Activated CD8-positive, alpha-beta memory T cell treated with anti-CD3 and anti-CD28 coated beads, Interleukin-2, amount 10 ng/mL, durations not matched to agents 7 days and 5 days (primary cell): Measurements from ENCODE around the gene TNS1. TPM values are rescaled to one million over a fixed set of nuclear protein-coding genes. Genes with fewer than 3 reads are reported as not detected.

Experiments
- ATAC-seq: fragments of 150-1000 bp; cut with Tn5 transposase; one replicate; pipeline ENCODE4 v1.10.0; 2021; ENCODE audit warnings: moderate library complexity
- CTCF ChIA-PET: fragments of 350-600 bp; sonication (Branson Sonifier 250); formaldehyde crosslinking; loops from one replicate; lab custom pipeline; 2021; ENCODE audit warnings: antibody characterized with exemption; lab: Charles Lee
- DNase-seq: peaks from one replicate; pipeline ENCODE4 v3.0.0-alpha.2; 2020
- H3K27ac Mint-ChIP-seq: one replicate; pipeline ENCODE4 v1.8.0; 2021; ENCODE audit warnings: mild to moderate bottlenecking, mixed read lengths
- H3K27me3 Mint-ChIP-seq: one replicate; pipeline ENCODE4 v1.8.0; 2021; ENCODE audit warnings: mixed read lengths
- H3K36me3 Mint-ChIP-seq: one replicate; pipeline ENCODE4 v1.8.0; 2021; ENCODE audit warnings: mild to moderate bottlenecking, mixed read lengths
- H3K4me1 Mint-ChIP-seq: one replicate; pipeline ENCODE4 v1.8.0; 2021; ENCODE audit warnings: mixed read lengths
- H3K4me3 Mint-ChIP-seq: one replicate; pipeline ENCODE4 v1.8.0; 2021; ENCODE audit warnings: mild to moderate bottlenecking, moderate library complexity, mixed read lengths
- H3K9me3 Mint-ChIP-seq: one replicate; pipeline ENCODE4 v1.8.0; 2022; ENCODE audit warnings: low read depth, mixed read lengths
- total RNA-seq, 2 experiments: library from RNA; stranded (reverse); gene quantifications; one replicate each; pipeline ENCODE4 v1.2.3, GENCODE V29; 2021

TNS1 gene
- total RNA-seq, 2 experiments from 2014 or later, result 1.4 to 4.4 TPM

DNA sequence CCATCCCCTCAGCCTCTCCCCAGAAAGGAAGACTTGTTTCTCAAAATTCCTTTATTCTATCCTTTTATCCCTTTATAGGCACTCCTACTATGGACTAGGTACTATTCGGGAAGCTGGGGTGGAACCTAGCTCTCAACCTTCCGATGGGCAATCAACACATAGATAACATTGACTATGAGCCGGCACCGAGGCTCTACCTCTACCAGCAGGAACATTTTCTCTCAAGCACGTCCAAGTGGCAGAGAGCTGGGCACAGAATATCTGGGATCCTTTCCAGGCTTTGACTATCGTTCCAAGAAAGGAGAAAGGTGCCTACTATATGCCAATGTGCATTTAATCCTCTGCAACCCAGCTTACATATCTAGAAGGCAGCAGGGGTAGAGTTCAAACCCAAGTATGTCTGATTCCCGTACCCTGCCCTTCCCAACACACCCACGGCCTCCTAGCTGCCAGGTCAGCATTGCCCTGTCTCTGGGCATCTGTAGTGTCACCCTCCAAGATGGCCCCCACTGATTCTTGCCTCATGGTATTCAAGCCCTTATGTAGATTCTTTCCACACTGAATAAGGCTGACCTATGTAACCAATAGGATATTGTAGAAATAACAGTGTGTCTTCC, 28.3 kb downstream of the TNS1 start:
- no peaks in the 10 kb centered on the region for H3K4me1 Mint-ChIP-seq
- no peak for ATAC-seq
- H3K9me3 Mint-ChIP-seq, result no peaks in the 10 kb centered on the region
- H3K27ac Mint-ChIP-seq, result no peak overlapping the region
- no peak overlapping the region for H3K4me3 Mint-ChIP-seq
- no peak for DNase-seq
- peaks cover 22% of the 10 kb centered on the region for H3K27me3 Mint-ChIP-seq
- CTCF ChIA-PET, result interaction anchor here (1.3 kb wide), 1 partner anchor 185 kb away, joined by 3 read pairs; no protein-coding TSS in a partner anchor
- H3K36me3 Mint-ChIP-seq, result no peaks in the 10 kb centered on the region

DNA sequence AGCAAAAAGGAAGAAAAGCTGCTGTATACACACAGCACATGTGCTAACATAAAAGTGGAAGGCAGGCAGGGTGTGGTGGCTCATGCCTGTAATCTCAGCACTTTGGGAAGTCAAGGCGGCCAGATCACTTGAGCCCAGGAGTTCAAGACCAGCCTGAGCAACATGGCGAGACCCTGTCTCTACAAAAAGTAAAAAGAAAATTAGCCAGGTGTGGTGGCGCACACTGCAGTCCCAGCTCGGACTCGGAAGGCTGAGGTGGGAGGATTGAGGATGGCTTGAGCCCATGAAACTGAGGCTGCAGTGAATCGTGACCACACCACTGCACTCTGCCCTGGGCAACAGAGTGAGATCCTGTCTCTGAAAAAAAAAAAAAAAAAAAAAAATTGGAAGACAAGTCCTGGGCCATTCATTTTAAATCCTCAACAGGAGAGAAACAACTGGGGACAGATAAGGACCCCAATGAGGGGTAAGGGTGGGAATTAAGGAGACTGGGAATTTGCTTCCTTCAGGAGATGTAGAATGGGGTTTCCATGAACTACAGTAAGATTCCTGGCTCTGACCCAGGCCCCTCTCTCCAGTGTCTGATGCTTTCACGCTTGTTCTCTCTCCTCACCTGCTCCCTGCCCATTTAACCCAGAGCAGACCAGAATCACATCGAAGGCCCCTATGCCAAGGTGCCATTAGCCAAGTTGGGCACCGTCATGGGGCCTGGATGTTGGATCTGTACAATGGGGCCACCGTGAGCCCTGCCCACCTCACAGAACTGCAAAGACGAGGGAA, 29.6 kb downstream of the TNS1 start:
- H3K27ac Mint-ChIP-seq, result no peak overlapping the region
- no peaks in the 10 kb centered on the region for H3K9me3 Mint-ChIP-seq
- H3K4me3 Mint-ChIP-seq, result no peak overlapping the region
- no peaks in the 10 kb centered on the region for H3K36me3 Mint-ChIP-seq
- DNase-seq, result no peak
- H3K4me1 Mint-ChIP-seq, result no peaks in the 10 kb centered on the region
- ATAC-seq, result no peak
- H3K27me3 Mint-ChIP-seq, result peaks cover 22% of the 10 kb centered on the region
- CTCF ChIA-PET, result interaction anchor here (1.3 kb wide), 1 partner anchor 21 kb away, joined by 4 read pairs; no protein-coding TSS in a partner anchor

DNA sequence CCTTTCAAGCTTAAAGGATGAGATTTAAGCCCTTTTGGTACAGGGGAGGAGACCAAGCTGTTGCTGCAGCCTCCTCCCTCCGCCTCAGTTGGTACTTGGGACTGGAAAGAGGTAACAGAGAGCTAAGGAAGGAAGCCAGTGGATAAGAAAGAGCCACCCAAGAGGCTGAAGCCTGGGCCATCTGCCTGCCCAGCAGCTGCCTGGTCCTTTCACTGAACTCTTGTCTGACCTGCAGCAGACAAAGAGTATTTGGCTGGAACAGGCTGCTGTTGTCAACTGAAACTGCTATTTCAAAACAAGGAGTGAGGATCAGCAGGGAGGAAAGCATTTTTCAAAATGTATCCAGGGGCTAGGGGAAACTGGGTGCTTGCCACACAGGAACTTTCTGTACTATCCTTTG, 30.3 kb downstream of the TNS1 start:
- H3K27me3 Mint-ChIP-seq, result peaks cover 28% of the 10 kb centered on the region
- CTCF ChIA-PET, result interaction anchor here (1.3 kb wide), 1 partner anchor 22 kb away, joined by 4 read pairs; no protein-coding TSS in a partner anchor
- ATAC-seq, result no peak
- no peak overlapping the region for H3K4me3 Mint-ChIP-seq
- DNase-seq, result no peak
- no peaks in the 10 kb centered on the region for H3K36me3 Mint-ChIP-seq
- H3K9me3 Mint-ChIP-seq, result no peaks in the 10 kb centered on the region
- no peak overlapping the region for H3K27ac Mint-ChIP-seq
- no peaks in the 10 kb centered on the region for H3K4me1 Mint-ChIP-seq

DNA sequence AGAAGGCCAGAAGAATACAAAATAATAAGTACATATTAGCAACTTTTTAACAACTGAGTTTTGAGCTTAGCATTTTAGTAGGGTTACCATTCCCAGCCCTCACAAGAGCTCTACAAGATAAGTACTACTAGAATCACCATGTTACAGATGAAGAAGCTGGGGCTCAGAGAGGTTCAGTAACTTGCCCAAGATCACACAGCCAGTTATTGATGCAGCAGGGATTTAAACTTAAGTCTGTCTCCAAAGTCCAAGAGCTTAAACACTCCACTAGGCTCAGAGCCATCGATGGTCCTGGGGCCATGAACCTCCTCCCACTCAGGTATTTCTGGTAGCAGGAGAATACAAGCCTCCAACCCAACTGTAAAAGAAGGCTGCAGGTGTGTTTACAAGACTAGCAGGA, 30.8 kb downstream of the TNS1 start:
- DNase-seq (no peak), ATAC-seq (no peak)
- CTCF ChIA-PET, result interaction anchor here (1.3 kb wide), 1 partner anchor 22 kb away, joined by 4 read pairs; no protein-coding TSS in a partner anchor
- Mint-ChIP-seq H3K4me1 (no peaks in the 10 kb centered on the region), H3K36me3 (no peaks in the 10 kb centered on the region), H3K27ac (no peak overlapping the region), H3K27me3 (peaks cover 28% of the 10 kb centered on the region), H3K4me3 (no peak overlapping the region), H3K9me3 (no peaks in the 10 kb centered on the region)

DNA sequence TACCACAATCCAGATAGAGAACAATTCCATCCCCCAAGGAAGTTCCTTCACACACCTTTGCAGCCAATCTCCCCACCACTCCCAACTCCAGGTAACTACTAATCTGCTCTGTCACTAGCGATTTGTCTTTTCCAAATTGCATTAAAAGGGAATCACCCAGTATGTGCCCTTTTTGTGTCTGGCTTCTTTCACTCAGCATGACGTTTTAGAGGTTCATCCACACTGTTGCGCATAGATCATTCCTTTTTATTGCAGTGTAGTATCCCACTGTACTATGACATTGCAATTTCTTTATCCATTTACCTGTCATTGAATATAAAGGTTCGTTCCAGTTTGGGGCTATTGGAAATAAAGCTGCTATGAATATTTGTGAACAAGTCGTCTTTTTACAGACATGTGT, 31.6 kb downstream of the TNS1 start:
- peaks cover 31% of the 10 kb centered on the region for H3K27me3 Mint-ChIP-seq
- H3K9me3 Mint-ChIP-seq, result no peaks in the 10 kb centered on the region
- CTCF ChIA-PET, result no interaction called here
- DNase-seq (no peak), ATAC-seq (no peak)
- no peaks in the 10 kb centered on the region for H3K36me3 Mint-ChIP-seq
- no peak overlapping the region for H3K27ac Mint-ChIP-seq
- no peaks in the 10 kb centered on the region for H3K4me1 Mint-ChIP-seq
- no peak overlapping the region for H3K4me3 Mint-ChIP-seq

DNA sequence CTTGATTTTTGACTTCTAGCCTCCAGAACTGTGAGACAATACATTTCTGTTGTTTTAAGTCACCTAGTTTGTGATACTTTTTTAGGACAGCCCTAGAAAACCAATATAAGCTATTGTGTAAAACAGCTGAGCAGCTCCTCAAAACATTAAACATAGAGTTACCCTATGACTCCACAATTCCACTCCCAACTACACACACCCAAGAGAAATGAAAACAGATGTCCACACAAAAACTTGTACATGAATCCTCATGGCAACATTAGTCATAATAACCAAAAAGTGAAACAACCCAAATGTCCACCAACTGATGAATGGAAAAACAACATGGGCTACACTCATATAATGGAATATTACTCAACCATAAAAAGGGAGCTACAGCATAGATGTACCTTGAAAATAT, 32.6 kb downstream of the TNS1 start:
- no peak overlapping the region for H3K4me3 Mint-ChIP-seq
- H3K9me3 Mint-ChIP-seq, result no peaks in the 10 kb centered on the region
- H3K36me3 Mint-ChIP-seq, result no peaks in the 10 kb centered on the region
- H3K27me3 Mint-ChIP-seq, result peaks cover 31% of the 10 kb centered on the region
- CTCF ChIA-PET, result interaction anchor here (1.7 kb wide), 1 partner anchor 185 kb away, joined by 4 read pairs; no protein-coding TSS in a partner anchor
- no peak for DNase-seq
- no peak for ATAC-seq
- H3K4me1 Mint-ChIP-seq, result no peaks in the 10 kb centered on the region
- H3K27ac Mint-ChIP-seq, result no peak overlapping the region

DNA sequence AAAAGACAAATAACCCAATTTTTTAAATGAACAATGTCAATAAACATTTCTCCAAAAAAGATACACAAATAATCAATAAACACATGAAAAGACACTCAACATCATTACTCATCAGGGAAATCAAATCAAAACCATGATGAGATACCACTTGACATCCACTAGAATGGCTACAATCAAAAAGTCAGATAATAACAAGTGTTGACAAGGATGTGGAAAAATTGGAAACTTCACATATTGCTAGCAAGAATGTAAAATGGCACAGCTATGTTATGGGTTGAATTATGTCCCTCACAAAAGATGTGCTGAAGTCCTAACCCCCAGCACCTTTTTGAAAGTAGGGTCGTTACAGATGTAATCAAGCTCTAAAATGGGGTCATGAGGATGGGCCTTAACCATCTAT, 33.2 kb downstream of the TNS1 start:
- Mint-ChIP-seq H3K27me3 (peaks cover 31% of the 10 kb centered on the region), H3K9me3 (no peaks in the 10 kb centered on the region), H3K4me3 (no peak overlapping the region), H3K36me3 (no peaks in the 10 kb centered on the region), H3K27ac (no peak overlapping the region), H3K4me1 (no peaks in the 10 kb centered on the region)
- CTCF ChIA-PET, result interaction anchor here (1.7 kb wide), 1 partner anchor 184 kb away, joined by 4 read pairs; no protein-coding TSS in a partner anchor
- DNase-seq, result no peak
- no peak for ATAC-seq

DNA sequence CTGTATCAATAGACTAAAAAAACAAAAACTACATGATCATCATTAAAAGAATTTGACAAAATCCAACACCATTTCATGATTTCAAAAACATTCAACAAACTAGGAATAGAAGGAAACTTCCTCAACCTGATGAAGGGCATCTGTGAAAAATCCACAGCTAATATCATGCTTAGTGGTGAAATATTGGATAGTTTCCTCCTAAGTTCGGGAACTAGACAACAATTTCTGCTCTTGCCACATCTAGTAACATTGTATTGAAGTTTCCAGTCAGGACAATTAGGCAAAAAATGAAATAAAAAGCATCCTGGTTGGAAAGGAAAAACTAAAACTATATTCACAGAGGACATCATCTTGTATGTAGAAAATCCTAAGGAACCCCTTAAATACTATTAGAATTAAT, 34.8 kb downstream of the TNS1 start:
- H3K27me3 Mint-ChIP-seq, result peaks cover 34% of the 10 kb centered on the region
- no peak overlapping the region for H3K4me3 Mint-ChIP-seq
- no peaks in the 10 kb centered on the region for H3K4me1 Mint-ChIP-seq
- no peaks in the 10 kb centered on the region for H3K36me3 Mint-ChIP-seq
- no peak overlapping the region for H3K27ac Mint-ChIP-seq
- no peaks in the 10 kb centered on the region for H3K9me3 Mint-ChIP-seq
- CTCF ChIA-PET, result no interaction called here
- ATAC-seq (no peak), DNase-seq (no peak)

DNA sequence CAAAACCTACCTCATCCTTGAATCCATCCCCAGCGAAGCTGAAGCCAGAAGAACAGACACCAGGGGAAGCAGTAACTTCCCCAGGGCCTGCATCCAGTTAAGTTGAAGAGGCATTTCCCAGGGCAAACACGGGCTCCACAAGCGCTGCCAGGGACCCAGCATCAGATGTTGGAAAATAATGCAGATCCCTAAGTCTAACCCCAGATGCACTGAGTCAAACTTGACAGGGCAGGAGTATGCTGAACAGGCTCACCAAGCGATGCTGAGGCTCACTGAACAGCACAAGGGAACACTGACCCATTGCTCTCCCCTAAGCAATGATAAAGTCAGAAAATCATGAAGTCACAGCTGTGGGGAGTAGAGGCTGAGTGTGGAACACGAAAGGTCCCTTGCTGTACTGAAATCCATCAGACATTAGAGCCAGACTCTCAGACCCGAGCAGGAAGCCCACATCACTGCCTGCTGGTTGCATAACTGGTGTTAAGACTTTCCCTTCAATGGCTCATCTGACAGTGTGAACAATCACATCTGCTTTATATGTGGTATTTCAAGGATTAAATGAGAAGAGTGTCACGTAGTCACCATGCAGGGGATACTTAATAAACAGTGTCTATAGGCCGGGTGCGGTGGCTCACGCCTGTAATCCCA, 36.2 kb downstream of the TNS1 start:
- ATAC-seq (no peak), DNase-seq (no peak)
- Mint-ChIP-seq H3K27me3 (peaks cover 28% of the 10 kb centered on the region), H3K4me1 (no peaks in the 10 kb centered on the region), H3K4me3 (no peak overlapping the region), H3K36me3 (no peaks in the 10 kb centered on the region), H3K27ac (no peak overlapping the region), H3K9me3 (no peaks in the 10 kb centered on the region)
- CTCF ChIA-PET, result interaction anchor here (0.6 to 2.2 kb wide), 3 partner anchors 18 to 181 kb away, joined by 3 to 7 read pairs (median 3); no protein-coding TSS in a partner anchor

DNA sequence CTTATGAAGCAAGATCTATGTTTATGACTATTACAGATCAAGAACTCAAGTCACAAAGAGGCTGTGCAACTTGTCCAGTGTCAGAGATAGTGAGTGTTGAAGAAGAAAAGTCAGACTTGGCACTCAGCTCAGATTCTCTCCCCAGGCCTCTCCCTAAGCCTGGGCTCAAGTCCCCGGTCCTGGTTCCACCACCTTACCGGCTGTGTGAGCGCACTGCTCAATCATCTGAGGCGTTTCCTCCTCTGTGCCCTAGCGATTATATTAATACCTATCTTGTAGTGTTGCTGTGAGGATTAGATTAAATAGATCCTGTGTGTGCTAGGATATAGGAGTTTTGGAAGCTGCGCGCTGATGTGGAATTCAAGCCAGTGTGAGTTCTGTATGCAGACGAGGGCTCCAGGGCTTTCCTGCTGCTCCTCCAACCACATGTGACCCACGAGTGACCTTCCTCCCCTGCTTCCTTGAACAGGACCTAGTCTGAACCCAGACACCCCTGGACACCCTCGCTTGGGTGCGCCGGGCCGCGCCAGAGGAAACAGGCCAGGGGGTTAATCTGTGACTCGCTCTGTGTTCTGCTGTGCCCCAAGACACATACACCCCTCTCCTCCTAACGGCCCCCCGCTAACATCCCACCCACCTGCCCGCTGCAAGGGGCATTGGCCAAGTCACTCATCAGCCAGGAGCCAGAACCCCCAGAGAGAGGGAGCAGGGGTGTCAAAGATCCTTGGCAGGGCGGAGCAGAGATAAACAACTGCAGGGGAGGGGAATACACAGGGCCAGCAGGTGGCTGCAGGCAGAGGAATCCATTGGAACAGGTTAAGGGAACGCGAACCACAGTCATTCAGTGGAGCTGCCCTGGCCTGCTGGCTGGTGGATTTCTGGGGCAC, 38.3 kb downstream of the TNS1 start:
- ATAC-seq (no peak), DNase-seq (no peak)
- Mint-ChIP-seq H3K9me3 (no peaks in the 10 kb centered on the region), H3K36me3 (no peaks in the 10 kb centered on the region), H3K4me3 (no peak overlapping the region), H3K4me1 (no peaks in the 10 kb centered on the region), H3K27me3 (peaks cover 16% of the 10 kb centered on the region), H3K27ac (no peak overlapping the region)
- CTCF ChIA-PET, result interaction anchor here (2.2 kb wide), 1 partner anchor 179 kb away, joined by 7 read pairs; no protein-coding TSS in a partner anchor

DNA sequence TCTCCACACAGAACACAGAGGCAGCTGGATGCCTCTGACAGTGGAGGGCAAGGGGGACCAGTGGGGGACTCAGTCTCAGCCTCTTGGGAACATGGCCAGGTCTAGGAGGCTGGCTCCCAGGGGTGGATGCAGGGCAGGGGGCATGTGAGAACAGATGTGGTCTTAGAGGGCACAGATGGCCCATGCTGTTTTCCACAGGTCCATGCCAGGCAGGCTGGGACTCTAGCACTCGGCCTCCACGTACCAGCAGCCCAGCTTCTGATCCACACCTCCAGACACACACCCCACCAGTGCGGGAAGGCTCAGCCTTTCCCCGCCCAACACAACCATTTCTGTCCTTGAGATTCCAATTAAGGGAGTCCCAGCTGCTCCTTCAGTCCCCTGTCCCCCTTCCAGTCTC, 42.4 kb downstream of the TNS1 start:
- no peaks in the 10 kb centered on the region for H3K9me3 Mint-ChIP-seq
- DNase-seq, result no peak

DNA sequence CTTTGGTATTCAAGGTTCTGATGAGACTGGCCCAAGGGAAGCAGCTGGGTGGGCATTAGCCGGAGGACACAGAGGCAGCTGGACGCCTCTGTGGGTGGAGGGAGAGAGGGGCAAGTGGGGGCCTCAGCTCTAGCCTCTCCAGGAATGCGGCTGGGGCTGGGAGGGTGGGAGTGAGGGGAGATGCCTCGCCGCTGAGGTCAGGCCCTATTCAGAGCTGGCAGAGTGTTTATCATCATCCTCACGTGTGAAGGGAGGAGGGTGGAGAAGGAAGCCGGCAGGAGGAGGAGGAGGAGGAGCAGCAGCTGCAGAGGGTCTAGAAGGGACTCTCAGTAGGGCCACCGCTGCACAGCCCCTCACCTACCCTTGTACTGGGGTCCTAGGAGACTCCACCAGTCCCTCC, 43.1 kb downstream of the TNS1 start:
- DNase-seq (no peak), ATAC-seq (no peak)
- Mint-ChIP-seq H3K4me1 (no peaks in the 10 kb centered on the region), H3K9me3 (no peaks in the 10 kb centered on the region), H3K4me3 (no peak overlapping the region), H3K27ac (no peak overlapping the region), H3K36me3 (no peaks in the 10 kb centered on the region), H3K27me3 (peaks cover 7% of the 10 kb centered on the region)
- CTCF ChIA-PET, result no interaction called here

More for the DNA sequence above, 42.4 kb downstream of the TNS1 start:
- Mint-ChIP-seq H3K36me3 (no peaks in the 10 kb centered on the region), H3K27ac (no peak overlapping the region), H3K4me1 (no peaks in the 10 kb centered on the region), H3K27me3 (peaks cover 7% of the 10 kb centered on the region), H3K4me3 (no peak overlapping the region)
- ATAC-seq, result no peak
- CTCF ChIA-PET, result interaction anchor here (1.1 kb wide), 1 partner anchor 29 kb away, joined by 3 read pairs; no protein-coding TSS in a partner anchor

DNA sequence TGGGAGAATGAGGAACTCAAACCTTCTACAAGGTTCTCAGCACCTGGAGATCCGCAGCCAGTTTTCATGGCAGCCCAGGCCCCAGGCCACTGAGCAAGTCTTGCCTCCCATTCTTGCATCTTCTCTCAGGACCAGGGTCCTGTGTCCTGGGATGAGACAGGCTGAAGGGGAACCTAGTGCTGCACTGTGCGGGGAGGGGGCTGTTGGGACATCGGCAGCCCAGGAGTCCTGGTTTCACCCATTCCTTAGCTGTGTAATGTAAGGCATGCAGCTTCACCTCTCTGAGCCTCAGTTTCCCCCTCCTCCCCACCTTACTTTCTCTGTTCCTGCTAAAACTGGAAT, 43.9 kb downstream of the TNS1 start:
- DNase-seq, result no peak
- Mint-ChIP-seq H3K4me1 (no peaks in the 10 kb centered on the region), H3K9me3 (no peaks in the 10 kb centered on the region), H3K4me3 (no peak overlapping the region), H3K36me3 (no peaks in the 10 kb centered on the region), H3K27ac (no peak overlapping the region), H3K27me3 (peaks cover 5% of the 10 kb centered on the region)
- CTCF ChIA-PET, result no interaction called here
- no peak for ATAC-seq
